Hematopoietic multipotent progenitor cell treated with erythropoietin and hydrocortisone succinate and interleukin-3 and kit ligand, for 17 days (in vitro differentiated cells): Measurements from ENCODE around the gene KIF26B.

Source experiments
- DNase-seq: peaks from one replicate; pipeline ENCODE4 v3.0.0-alpha.2; 2015; ENCODE audit warnings: low spot score

KIF26B gene

DNA sequence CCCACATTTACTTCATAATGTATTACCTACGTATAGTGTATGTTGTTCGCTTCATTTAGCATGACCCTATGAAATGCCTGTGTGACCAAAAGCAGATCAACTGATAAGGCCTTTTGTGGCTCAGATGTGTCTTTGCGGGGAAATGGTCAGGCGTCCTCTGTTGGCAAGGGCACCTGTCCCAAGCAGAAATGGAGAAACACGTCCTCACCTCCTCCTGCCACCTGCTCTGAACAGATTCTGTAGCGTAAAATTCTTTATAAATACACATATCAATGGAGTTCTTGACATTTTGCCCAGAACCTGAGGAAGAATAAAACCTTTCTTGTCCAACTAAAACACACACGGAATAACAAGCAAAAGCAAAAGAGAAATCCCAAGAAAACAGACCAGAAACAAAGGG is 417.9 kb downstream of the KIF26B start:
- DNase-seq: no peak

GRCh38 chr1:245575710-245576109 is 420.9 kb downstream of the KIF26B start:
- DNase-seq: no peak

DNA sequence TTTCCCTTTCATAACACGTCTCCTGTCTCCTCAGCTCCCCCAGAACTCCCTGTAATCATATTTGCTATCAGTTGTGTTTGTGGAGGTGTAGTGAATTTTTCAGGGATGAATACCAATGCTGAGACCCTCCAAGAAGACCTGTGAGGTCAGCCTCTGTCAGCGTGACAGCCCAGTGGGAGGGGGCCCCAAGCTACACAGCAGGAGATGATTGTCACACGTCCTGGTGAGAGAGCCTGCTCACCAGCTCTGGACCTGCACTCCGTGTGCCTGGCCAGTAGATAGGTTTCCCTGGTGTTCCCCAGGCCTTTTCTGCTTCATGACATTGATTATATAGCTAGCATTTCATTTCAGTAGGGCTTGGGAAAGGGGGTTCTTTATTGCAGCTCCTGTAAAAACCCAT is 421.5 kb downstream of the KIF26B start:
- DNase-seq: no peak

DNA sequence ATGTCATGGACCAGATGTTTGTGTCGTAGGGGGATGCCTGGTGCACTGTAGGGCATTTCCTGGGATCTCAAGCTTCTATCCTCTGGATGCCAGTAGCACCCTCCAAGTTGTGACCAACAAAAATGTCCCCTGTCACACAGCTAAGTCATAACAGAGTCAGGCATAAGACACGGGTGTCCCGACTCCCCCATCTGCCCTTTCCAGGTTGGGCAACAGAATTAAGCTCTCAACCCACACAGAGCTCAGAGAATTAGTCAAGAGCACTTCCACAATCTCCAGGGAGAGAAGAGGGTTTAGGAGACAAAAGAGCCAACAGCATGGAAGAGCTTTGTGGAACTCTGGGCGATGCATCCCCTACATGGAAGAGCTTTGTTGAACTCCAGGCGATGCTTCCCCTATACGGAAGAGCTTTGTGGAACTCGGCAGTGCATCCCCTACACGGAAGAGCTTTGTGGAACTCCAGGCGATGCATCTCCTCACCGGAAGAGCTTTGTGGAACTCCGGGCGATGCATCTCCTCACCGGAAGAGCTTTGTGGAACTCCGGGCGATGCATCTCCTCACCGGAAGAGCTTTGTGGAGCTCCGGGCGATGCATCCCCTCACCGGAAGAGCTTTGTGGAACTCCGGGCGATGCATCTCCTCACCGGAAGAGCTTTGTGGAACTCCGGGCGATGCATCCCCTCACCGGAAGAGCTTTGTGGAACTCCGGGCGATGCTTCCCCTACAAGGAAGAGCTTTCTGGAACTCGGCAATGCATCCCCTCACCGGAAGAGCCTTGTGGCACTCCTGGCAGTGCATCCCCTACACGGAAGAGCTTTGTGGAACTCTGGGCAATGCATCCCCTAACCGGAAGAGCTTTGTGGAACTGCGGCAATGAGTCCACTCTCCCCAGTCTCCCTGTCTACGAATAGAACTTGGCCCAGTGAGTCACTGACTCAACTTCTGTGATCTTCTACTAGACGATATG is 422.7 kb downstream of the KIF26B start:
- DNase-seq: no peak

DNA sequence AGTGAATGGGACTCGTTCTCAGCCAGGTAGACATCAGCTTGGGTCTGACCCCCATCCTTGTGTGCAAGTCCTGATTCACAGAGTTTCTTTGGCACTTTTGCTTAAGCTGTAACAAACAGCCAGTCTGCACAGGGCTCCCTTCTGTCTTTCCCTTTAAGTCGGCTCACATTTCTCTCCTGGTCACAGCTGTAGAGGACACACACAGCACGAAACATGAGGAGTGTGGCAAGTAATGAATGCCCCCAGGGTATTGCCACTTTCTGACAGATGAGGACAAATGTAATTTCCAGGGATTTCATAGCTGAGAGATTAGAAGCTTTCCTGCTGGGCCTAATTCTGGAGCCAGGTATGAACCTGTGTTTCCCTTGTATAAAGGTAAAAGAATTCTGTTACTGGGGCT is 423.5 kb downstream of the KIF26B start:
- DNase-seq: no peak

GRCh38 chr1:245578771-245579170 is 424.0 kb downstream of the KIF26B start:
- no peak for DNase-seq

DNA sequence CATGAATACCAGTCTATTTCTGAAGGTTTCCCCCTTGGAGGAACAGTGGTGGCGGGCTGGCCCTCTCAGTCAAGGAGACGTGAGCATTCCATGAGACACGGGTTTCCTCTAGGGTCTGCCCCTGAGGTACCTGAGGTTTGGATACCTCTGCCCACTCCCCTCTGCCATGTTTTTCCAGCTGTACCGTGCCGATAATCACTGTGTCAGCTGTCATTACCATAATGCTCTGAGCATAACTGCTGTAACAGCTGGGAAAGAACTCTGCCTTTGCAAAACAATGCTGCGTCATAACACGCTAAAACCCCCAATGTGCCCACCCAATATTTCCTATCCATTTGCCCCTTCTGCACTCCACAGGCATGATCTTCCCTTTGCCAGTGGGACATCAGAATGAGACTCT is 425.1 kb downstream of the KIF26B start:
- DNase-seq: no peak

- DNase-seq: no peak
Measured at GRCh38 chr1:245580651-245581050, 425.9 kb downstream of the KIF26B start.

- no peak for DNase-seq
Measured at GRCh38 chr1:245582026-245582425, 427.2 kb downstream of the KIF26B start.

DNA sequence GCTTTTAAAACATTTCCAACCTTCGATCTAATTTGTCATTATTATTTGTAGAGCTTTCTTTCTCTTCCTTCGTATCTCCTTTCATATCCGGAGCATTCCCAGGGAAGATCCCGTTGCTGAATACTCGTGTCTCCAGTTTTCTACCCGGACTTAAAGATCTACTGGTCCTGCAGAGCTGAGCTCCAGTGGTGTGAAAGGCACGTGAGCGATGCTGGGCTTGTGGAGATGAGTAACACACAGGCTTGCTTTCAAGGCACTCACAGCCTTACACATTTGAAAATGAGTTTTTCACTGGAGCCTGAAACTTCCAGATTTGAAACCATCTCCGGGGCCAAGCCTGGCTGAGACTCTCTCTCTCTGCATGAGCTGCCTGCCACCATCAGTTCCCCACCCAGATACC is 428.3 kb downstream of the KIF26B start:
- DNase-seq: no peak

DNA sequence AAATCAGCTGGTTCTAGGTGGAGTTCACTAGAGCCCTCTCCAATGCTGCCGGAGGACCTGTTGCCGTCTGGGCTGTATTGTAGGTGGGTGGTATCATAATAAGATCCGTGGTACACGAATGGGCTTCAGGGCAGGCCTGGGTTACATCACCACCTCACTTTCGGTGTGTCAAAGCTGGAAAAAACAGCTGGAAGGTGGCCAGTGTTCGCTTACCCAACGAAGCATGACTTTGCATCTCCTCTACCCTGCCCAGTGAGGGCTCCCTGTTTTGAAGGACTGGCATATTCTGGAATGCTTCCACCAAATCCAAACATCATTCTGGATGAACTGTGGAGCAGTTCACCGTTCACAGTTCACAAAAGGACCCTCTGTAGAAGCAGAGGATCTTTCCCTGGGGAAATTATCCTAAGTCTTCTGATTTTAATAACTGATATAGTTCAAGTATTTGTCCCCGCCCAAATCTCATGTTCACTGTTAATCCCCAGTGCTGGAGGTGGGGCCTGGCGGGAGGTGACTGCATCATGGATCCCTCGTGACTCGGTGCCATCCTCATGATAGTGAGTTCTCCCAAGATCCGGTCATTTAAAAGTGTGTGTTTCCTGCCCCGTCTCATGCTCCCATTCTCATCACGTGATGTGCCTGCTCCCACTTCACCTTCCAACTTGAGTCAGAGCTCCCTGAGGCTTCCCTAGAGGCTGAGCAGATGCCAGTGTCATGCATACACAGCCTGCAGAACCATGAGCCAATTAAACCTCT is 429.0 kb downstream of the KIF26B start:
- no peak for DNase-seq

GRCh38 chr1:245585252-245585959 is 430.6 kb downstream of the KIF26B start:
- no peak for DNase-seq

- DNase-seq: no peak
Measured at GRCh38 chr1:245587435-245588115, 432.8 kb downstream of the KIF26B start.

- no peak for DNase-seq
Measured at GRCh38 chr1:245588116-245588639, 433.4 kb downstream of the KIF26B start.

- DNase-seq: no peak
Measured at GRCh38 chr1:245589316-245589715, 434.5 kb downstream of the KIF26B start.

DNA sequence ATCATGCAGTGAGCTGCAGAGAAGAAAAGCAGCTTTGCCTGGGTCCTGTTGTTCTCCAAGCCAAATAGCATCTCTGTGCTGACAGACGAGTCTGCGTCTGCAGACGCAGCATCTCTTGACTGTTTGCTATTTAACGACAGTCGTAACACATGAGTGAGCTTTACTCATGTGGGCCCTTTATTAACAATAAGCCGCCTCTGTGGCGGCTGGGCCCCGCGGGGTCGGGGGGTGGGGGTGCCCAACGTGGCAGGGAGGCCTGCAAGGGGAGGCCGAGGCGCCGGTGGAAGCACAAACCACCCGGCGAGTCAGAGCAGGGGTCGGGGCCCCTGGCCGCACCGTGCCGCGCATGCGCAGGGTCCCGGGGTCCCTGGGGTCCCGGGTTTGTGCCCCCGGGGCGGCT is 435.1 kb downstream of the KIF26B start:
- DNase-seq: no peak

GRCh38 chr1:245590726-245591125 is 435.9 kb downstream of the KIF26B start:
- no peak for DNase-seq

DNA sequence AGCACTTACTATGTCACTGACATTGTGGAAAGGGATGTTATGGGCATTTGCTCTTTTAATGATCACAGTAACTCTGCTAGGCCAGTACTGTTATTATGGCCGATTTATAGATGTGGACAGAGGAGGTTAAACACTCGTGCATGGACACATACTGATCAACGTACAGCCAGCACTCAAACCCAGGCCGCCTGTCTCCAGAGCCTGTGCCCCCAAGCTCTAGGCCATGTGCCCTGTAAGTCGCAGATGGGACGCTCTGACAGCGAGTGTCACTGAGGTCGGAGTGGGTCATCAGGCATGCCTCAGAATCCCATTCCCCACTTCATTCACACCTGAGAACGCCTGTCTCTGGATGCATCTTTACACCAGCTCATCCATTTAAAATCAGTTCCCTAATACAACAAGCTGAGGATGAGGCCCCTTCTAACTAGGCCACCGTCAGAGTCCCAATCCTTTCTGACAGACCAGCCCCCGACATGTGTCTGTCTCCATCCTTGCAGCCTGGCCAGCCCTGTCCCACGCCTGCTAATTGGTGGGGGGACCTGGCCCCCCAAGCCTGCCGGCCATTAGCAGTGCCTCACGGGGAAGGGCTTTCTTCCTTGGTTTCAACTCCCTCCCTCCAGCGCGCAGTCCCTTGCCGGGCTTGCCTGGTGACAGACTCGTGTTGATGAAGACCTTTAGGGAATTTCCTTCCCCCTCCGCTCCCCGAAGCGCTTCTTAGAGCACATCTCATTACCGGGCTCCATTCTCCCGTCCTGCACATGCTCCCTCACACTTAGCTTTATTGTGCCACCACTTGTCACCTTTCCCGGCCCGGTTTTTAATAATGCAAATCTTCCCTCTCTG is 436.8 kb downstream of the KIF26B start:
- DNase-seq: no peak

GRCh38 chr1:245592189-245592460 is 437.3 kb downstream of the KIF26B start:
- DNase-seq: no peak

DNA sequence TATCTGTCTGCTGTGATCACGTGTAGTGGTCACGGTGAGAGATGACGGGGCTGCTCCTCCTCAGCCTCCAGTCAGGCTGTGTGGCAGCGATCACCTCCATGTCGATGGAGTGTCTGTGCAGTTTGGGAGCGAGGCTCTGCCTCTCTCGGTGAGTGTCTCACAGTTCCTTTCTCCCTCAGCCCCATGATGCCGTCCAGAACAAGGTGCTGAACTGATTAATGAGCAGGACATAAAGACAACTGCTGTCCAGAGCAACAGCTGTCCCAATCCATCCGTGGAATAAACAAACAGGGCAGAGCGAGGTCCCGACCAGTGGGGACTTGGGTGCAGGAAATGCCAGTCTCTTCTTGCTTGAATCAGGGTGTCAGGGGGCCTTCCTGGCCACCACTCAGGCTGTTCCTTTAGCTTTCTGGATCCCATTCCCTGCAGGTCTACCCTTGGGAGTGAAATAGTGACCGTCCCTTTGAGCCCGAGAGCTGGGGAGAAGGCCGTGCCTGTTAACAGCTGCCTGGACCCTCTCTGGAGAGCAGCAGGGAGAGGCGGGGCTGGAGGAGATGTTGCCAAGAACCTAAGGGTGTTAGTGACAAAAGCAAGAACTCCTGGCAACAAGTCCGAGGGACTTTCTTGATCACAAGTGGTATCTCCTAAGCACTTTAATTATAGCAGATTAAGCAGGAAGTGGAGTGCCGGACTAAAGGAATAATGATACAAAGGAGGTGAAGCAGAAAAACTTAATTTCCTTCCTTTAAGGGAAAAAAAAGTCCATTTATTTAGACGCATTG is 443.9 kb downstream of the KIF26B start:
- DNase-seq: no peak
